Body of pancreas (tissue), 4 donors: Measurements from ENCODE around the gene FPR1.

ENCODE experiments used
- CTCF ChIP-seq, 7 experiments: fragments of 450-650 bp in 4 of 7; fragments of 200-600 bp in 3 of 7; sonication (generic) in 3 of 7; IDR thresholded peaks; one replicate each; pipeline ENCODE4 v1.5.1; 2016 to 2019; ENCODE audit warnings: antibody characterized with exemption in 7 of 7
- POLR2A ChIP-seq, 3 donors: fragments of 450-650 bp; IDR thresholded peaks; one replicate each; pipeline ENCODE4 v1.6.1; 2016; ENCODE audit warnings: antibody characterized with exemption in 3 of 3, mild to moderate bottlenecking in 2 of 3

- no peak for TF ChIP-seq CTCF (IDR thresholded peaks at IDR 0.05)
- TF ChIP-seq POLR2A (IDR thresholded peaks at IDR 0.05) = no peak
These were observed 12.0 kb downstream of the FPR1 start for GRCh38 chr19:51739466-51740213.
